VCaP (cell line): ENCODE measurements around the gene FNDC3B.

Source experiments
- H3K27ac ChIP-seq: fragments of 450-650 bp; 2 replicates; pipeline ENCODE4 v1.5.1; 2017
- TF ChIP-seq, protein P1 (sequence below): fragments of 450-650 bp; conservative IDR thresholded peaks from 2 replicates; pipeline ENCODE4 v1.5.1; 2017; ENCODE audit warnings: mild to moderate bottlenecking, moderate library complexity

FNDC3B gene

DNA sequence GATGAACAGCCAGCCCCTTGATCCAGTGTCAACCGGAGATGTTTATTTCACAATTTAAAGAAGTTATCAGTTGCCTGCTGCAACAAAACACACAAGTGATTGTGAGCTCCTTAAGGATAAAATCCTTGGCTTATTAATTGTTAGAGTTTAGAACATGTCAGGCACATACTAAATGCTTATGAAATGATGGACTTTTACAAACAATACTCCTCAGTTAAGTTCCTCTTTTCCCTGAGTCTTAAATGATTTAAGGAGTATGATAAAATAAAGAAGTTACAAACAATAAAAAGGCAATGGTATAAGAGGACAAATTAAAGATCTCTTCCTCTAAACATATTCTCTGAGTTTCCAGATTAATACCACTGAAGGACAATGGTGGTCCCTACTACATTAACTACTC, 403.2 kb downstream of the FNDC3B start:
- no peak overlapping the region for H3K27ac ChIP-seq
- TF ChIP-seq, protein P1, sequence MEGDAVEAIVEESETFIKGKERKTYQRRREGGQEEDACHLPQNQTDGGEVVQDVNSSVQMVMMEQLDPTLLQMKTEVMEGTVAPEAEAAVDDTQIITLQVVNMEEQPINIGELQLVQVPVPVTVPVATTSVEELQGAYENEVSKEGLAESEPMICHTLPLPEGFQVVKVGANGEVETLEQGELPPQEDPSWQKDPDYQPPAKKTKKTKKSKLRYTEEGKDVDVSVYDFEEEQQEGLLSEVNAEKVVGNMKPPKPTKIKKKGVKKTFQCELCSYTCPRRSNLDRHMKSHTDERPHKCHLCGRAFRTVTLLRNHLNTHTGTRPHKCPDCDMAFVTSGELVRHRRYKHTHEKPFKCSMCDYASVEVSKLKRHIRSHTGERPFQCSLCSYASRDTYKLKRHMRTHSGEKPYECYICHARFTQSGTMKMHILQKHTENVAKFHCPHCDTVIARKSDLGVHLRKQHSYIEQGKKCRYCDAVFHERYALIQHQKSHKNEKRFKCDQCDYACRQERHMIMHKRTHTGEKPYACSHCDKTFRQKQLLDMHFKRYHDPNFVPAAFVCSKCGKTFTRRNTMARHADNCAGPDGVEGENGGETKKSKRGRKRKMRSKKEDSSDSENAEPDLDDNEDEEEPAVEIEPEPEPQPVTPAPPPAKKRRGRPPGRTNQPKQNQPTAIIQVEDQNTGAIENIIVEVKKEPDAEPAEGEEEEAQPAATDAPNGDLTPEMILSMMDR = no peak

DNA sequence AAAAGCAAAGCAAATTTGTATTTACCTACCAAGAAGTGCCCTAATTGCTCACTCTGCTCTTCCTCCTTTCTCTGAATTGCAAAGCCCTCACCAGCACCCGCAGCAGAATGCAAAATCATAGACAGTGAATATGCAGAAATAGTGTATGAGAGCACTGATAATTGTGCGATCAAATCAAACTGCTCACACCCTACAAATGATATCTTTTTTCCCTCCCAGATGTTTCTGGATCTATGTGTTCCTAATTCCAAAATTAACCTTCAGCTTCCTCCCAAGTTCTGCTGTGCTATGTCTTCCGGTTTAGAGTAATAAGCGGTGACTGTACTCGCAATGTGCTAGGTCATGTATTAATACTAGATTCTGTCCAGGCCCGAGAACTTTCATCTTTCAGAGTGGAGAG, 405.4 kb downstream of the FNDC3B start:
- no peak overlapping the region for H3K27ac ChIP-seq
- TF ChIP-seq, protein P1 = no peak

DNA sequence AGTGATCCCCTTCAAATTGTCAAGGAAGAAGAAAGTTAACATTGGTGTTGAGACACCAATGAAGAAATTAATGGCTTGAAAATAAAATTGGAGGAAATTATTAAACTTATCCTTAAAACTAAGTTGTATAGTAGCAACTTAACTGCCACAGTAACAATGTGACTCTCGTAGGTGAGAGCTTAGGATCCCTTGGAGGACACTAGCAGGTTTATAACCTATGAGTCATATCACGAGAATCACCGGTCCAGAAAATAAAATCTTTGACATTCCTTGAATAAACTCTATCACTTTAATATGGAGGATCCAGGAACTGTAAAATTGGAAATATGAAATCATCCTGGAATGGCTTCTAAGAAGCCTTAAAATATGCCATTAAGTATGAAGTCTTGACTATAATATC, 406.8 kb downstream of the FNDC3B start:
- H3K27ac ChIP-seq = no peak overlapping the region
- TF ChIP-seq, protein P1 = no peak

DNA sequence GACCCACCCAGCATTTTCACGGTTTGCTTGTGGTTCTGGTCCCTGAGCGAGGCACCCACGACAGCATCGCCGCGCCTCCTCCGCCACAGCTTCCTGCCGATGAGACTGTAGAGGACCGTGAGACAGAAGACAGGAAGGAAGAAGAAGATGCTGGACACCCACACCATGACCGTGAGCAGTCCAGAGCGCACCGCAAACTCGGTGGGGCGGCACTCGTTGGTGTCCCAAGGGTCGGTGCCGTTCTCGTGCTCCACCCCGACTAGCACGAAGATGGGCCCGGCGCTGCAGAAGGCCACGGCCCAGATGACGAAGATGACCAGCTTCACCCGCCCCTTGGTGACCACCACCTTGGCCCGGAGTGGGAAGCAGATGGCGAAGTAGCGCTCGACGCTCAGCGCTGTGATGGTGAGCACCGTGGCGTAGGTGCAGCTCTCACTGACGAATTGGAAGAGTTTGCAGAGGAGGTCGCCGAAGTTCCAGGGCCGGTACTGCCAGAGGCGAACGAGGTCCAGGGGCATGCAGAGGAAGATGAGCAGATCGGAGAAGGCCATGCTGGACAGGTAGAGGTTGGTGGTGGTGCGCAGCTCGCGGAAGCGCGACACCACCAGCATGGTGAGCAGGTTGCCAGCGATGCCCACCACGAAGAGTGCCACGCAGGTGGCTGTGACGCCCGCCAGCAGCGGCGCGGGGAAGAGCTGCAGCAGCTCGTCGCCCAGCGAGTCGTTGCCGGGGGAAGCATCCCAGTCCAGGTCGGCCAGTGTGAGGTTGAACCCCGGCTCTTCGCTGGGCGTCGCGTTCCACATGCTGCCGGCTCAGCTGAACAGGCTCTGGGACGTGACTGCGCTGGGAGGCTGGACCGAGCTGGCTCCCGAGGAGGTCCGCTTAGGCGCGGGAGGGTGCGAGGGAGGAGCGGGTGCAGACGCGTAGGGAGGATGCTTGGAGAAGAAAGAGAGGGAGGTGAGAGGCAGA, 408.5 kb downstream of the FNDC3B start, which contains the start of gene GHSR:
GHSR (minus strand) TSS at position 846 of the 969 bp plus-strand sequence; CDS start at position 803, 43 bp downstream.
- TF ChIP-seq, protein P1 = no peak
- no peak within 1 kb of the TSS for H3K27ac ChIP-seq

DNA sequence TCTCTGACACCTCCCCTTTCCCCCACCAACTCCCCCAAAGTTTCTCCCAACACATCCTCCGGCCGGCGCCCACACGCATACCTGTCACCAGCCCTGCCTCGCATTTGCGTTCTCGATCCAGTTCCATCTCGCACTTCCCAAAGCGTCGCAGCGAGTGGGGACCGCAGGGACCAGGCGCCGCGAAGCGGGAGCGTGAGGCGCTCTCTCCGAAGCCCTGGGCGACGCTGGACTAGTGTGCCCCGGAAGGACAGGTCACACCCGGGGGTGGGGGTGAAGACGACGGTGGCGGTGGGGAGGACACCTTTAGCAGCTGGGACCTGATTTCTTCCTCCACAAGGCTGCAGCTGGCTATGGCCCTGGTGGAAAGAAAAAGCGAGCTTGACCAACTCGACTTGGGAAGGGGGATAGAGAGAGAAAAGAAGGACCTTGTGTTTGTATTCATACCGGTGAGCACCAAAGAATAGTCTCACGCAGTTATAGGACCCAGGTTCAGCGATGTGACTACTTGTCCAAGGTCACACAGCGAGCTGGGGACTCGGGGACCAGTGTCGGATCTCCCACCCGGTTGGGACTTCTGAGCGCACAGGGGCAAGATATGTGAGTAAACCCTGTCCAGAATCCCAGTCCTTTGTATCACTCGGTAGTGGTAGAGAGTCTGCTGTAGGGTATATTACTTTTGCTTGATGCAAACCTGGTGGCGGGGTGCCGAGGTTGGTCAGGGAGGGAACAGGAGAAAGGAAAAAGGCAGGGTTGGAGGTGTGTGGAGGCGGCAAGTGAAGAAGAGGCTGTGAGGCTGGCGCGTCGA, 409.5 kb downstream of the FNDC3B start:
- TF ChIP-seq, protein P1 = no peak
- no peak overlapping the region for H3K27ac ChIP-seq

DNA sequence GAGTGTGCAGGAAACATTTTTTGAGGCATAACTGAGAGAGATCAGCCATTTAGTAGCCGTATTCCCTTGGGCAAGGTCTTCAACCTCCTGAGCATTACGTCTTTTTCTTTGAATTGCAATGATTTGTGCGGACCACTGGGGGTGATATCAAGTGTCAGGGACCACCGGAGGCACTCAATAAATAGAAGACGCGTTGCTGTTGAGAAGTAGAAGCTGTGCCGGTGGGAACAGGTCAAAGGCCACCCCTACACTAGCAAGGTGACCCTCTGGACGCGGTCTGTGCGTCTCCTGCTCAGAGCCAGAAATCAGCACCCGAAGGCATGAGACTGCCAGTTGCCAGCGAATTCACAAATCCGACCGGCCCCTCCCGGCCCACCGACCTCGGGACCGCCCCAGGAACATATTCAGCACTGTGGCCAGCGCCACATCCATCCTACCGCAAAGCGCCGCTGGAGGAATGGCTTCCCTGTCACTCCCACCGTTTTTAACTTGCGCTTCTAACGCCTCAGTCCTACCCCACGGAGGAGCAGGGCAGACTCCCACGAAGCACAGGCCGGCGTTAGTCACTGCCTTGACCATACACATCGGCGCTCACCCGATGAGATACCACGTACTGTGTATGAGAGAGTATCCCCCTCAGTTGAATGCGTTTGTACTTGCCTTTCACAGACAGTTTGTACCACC, 410.2 kb downstream of the FNDC3B start:
- no peak overlapping the region for H3K27ac ChIP-seq
- TF ChIP-seq, protein P1 = no peak
